ENCODE data around the gene RANBP9. TPM values are rescaled to one million over a fixed set of nuclear protein-coding genes. Genes with fewer than 3 reads are reported as not detected.
A peak's percentile ranks its signal among the peaks of the same experiment; 100 is the strongest.

Gene RANBP9
- total and polyA plus RNA-seq, 9 of the 15 experiments (the other 6 are each of a cell fraction or from before 2014, with no cell fraction given): 27.5 to 130 (median 61.5) TPM

- no peak for TF ChIP-seq CEBPG (CRISPR knock-in tag; IDR thresholded peaks at IDR 0.05)
- no peak for TF ChIP-seq CEBPG (tag; conservative IDR thresholded peaks at IDR 0.05 in 1 of 2, IDR thresholded peaks at IDR 0.05 in 1 of 2)
- TF ChIP-seq, protein P1, sequence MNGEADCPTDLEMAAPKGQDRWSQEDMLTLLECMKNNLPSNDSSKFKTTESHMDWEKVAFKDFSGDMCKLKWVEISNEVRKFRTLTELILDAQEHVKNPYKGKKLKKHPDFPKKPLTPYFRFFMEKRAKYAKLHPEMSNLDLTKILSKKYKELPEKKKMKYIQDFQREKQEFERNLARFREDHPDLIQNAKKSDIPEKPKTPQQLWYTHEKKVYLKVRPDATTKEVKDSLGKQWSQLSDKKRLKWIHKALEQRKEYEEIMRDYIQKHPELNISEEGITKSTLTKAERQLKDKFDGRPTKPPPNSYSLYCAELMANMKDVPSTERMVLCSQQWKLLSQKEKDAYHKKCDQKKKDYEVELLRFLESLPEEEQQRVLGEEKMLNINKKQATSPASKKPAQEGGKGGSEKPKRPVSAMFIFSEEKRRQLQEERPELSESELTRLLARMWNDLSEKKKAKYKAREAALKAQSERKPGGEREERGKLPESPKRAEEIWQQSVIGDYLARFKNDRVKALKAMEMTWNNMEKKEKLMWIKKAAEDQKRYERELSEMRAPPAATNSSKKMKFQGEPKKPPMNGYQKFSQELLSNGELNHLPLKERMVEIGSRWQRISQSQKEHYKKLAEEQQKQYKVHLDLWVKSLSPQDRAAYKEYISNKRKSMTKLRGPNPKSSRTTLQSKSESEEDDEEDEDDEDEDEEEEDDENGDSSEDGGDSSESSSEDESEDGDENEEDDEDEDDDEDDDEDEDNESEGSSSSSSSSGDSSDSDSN (IDR thresholded peaks at IDR 0.05; ENCODE audit: borderline replicate concordance in 1 of 2, low read depth in 2 of 2, low read length in 2 of 2): peak; percentile 37 to 56; a peak in 2 of 4 replicates
- peak; percentile 2; the same call in 1 of the 2 replicates for TF ChIP-seq FOSL1 (tag; conservative IDR thresholded peaks at IDR 0.05)
- TF ChIP-seq CCNT2 (IDR thresholded peaks at IDR 0.05; ENCODE audit: borderline replicate concordance, extremely low read depth, insufficient read length, low read depth, low read length): peak; percentile 55
- peak; percentile 9; the same call in 1 of the 2 replicates for TF ChIP-seq ZNF143 (CRISPR knock-in tag; IDR thresholded peaks at IDR 0.05)
- TF ChIP-seq, protein P2, sequence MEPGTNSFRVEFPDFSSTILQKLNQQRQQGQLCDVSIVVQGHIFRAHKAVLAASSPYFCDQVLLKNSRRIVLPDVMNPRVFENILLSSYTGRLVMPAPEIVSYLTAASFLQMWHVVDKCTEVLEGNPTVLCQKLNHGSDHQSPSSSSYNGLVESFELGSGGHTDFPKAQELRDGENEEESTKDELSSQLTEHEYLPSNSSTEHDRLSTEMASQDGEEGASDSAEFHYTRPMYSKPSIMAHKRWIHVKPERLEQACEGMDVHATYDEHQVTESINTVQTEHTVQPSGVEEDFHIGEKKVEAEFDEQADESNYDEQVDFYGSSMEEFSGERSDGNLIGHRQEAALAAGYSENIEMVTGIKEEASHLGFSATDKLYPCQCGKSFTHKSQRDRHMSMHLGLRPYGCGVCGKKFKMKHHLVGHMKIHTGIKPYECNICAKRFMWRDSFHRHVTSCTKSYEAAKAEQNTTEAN (CRISPR knock-in tag; IDR thresholded peaks at IDR 0.05): peak; percentile 70; the same call in 1 of the 2 replicates
- TF ChIP-seq, protein P3, sequence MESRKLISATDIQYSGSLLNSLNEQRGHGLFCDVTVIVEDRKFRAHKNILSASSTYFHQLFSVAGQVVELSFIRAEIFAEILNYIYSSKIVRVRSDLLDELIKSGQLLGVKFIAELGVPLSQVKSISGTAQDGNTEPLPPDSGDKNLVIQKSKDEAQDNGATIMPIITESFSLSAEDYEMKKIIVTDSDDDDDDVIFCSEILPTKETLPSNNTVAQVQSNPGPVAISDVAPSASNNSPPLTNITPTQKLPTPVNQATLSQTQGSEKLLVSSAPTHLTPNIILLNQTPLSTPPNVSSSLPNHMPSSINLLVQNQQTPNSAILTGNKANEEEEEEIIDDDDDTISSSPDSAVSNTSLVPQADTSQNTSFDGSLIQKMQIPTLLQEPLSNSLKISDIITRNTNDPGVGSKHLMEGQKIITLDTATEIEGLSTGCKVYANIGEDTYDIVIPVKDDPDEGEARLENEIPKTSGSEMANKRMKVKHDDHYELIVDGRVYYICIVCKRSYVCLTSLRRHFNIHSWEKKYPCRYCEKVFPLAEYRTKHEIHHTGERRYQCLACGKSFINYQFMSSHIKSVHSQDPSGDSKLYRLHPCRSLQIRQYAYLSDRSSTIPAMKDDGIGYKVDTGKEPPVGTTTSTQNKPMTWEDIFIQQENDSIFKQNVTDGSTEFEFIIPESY (CRISPR knock-in tag; IDR thresholded peaks at IDR 0.05): no peak
- no peak for TF ChIP-seq PHF8 (IDR thresholded peaks at IDR 0.05; ENCODE audit: borderline replicate concordance, low read length)
- no peak for TF ChIP-seq BCL6 (CRISPR knock-in tag; IDR thresholded peaks at IDR 0.05)
- TF ChIP-seq RAD21 (CRISPR knock-in tag; conservative IDR thresholded peaks at IDR 0.05 in 1 of 2, IDR thresholded peaks at IDR 0.05 in 1 of 2): no peak
- no peak for TF ChIP-seq RBM15 (IDR thresholded peaks at IDR 0.05; ENCODE audit: insufficient read depth, low read length)
- TF ChIP-seq ZNF592 (IDR thresholded peaks at IDR 0.05): 0 out of 2 replicates have a peak, but pooled peaks have one; percentile 17
- 0 out of 2 replicates have a peak, but pooled peaks have one; percentile 42 for TF ChIP-seq ZNF12 (CRISPR knock-in tag; IDR thresholded peaks at IDR 0.05)
Measured at GRCh38 chr6:13614126-13614925, 97.3 kb downstream of the RANBP9 start (continued).

Data from K562 (cell line).